Testis (tissue), 2 donors: ENCODE measurements around the gene PLCB2.
A peak's percentile ranks its signal among the peaks of the same experiment; 100 is the strongest.

Experiments
- POLR2A ChIP-seq: fragments of 450-650 bp; IDR thresholded peaks from one replicate; pipeline ENCODE4 v1.6.1; 2017; ENCODE audit warnings: antibody characterized with exemption, mild to moderate bottlenecking, moderate library complexity
- TF ChIP-seq, protein P1 (sequence below), 3 experiments: fragments of 450-650 bp in 2 of 3; fragments of 200-600 bp in 1 of 3; sonication (generic) in 1 of 3; IDR thresholded peaks; one replicate each; pipeline ENCODE4 v1.5.1; 2016 to 2019; ENCODE audit warnings: antibody characterized with exemption in 3 of 3, mild to moderate bottlenecking in 2 of 3, moderate library complexity in 1 of 3

DNA sequence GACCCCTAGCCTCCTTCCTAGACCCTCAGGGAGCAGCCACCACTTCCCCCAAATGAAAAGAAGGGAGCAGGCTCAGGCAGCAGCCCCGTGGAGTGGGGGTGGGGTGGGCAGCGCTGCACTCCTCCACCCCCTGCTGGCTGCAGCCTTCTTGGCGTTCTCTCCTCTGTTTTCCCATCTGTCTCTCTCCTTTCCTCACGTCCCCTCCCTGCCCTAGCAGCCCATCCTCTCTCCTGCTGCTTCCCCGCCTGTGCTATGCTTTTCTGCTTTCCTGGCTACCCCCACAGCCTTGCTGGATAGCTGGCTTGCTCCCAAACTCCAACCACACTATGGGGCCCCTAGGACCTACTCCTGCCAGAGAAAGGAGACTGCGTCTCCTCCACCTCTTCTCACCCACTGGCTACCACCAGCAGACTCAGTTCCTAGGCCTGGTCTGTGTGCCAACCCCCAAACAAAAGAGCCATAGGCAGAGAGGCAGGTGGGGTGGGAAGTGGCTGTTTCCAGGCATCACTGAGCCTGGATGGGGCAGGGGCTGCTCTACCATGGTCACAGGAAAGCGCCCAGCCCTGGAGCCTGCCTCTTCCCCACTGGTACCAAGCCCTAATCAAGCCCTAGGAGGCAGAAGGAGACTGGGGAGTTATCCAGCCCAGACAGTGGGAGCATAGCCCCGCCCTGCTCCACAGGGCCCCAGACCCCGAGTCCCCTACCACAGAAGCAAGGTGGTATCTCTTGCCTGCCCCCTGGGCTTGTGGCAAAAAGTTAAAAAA is 46.9 kb upstream of the PLCB2 start:
- TF ChIP-seq, protein P1, sequence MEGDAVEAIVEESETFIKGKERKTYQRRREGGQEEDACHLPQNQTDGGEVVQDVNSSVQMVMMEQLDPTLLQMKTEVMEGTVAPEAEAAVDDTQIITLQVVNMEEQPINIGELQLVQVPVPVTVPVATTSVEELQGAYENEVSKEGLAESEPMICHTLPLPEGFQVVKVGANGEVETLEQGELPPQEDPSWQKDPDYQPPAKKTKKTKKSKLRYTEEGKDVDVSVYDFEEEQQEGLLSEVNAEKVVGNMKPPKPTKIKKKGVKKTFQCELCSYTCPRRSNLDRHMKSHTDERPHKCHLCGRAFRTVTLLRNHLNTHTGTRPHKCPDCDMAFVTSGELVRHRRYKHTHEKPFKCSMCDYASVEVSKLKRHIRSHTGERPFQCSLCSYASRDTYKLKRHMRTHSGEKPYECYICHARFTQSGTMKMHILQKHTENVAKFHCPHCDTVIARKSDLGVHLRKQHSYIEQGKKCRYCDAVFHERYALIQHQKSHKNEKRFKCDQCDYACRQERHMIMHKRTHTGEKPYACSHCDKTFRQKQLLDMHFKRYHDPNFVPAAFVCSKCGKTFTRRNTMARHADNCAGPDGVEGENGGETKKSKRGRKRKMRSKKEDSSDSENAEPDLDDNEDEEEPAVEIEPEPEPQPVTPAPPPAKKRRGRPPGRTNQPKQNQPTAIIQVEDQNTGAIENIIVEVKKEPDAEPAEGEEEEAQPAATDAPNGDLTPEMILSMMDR (IDR thresholded peaks at IDR 0.05) = peak in 2 of 3 experiments; percentile 12 to 18
- no peak for TF ChIP-seq POLR2A
